Esophagus muscularis mucosa (tissue), 4 donors: ENCODE data around the gene AKAP6.

Experiments used
- EP300 ChIP-seq: sonication (generic); formaldehyde crosslinking; IDR thresholded peaks from one replicate; pipeline ENCODE4 v1.6.1; 2017; ENCODE audit warnings: antibody characterized with exemption
- POLR2A ChIP-seq: fragments of 450-650 bp; IDR thresholded peaks from one replicate; pipeline ENCODE4 v1.6.1; 2017; ENCODE audit warnings: antibody characterized with exemption, moderate library complexity, mild to moderate bottlenecking, low read depth
- TF ChIP-seq, protein P1 (sequence below), 3 experiments: fragments of 200-600 bp in 2 of 3; fragments of 450-650 bp in 1 of 3; sonication (generic) in 2 of 3; IDR thresholded peaks; one replicate each; pipeline ENCODE4 v1.5.1; 2017 to 2019; ENCODE audit warnings: antibody characterized with exemption in 3 of 3, mild to moderate bottlenecking in 2 of 3, moderate library complexity in 1 of 3

DNA sequence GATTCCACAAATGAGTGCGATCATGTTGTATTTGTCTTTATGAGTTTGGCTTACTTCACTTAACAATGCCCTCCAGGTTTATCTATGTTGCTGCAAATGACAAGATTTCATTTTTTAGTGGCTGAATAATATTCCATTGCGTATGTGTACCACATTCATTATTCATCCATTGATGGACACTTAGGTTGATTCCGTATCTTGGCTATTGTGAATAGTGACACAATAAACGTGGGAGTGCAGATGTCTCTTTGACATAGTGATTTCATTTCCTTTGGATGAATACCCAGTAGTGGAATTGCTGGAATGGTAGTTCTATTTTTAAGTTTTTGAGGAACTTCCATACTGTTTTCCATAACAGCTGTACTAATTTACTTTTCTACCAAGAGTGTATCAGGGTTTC is 23.5 kb downstream of the AKAP6 start:
- TF ChIP-seq, protein P1, sequence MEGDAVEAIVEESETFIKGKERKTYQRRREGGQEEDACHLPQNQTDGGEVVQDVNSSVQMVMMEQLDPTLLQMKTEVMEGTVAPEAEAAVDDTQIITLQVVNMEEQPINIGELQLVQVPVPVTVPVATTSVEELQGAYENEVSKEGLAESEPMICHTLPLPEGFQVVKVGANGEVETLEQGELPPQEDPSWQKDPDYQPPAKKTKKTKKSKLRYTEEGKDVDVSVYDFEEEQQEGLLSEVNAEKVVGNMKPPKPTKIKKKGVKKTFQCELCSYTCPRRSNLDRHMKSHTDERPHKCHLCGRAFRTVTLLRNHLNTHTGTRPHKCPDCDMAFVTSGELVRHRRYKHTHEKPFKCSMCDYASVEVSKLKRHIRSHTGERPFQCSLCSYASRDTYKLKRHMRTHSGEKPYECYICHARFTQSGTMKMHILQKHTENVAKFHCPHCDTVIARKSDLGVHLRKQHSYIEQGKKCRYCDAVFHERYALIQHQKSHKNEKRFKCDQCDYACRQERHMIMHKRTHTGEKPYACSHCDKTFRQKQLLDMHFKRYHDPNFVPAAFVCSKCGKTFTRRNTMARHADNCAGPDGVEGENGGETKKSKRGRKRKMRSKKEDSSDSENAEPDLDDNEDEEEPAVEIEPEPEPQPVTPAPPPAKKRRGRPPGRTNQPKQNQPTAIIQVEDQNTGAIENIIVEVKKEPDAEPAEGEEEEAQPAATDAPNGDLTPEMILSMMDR (IDR thresholded peaks at IDR 0.05) = no peak
- TF ChIP-seq POLR2A = no peak
- TF ChIP-seq EP300 = no peak
